MCF 10A (cell line): ENCODE results near the gene MUC4. TPM values are rescaled to one million over a fixed set of nuclear protein-coding genes. Genes with fewer than 3 reads are reported as not detected.

Experiments
- BruUV-seq: library from RNA; stranded (reverse); fragments of 400-500 nt; replicated peaks from 2 replicates; lab custom pipeline; 2021; lab: Mats Ljungman, UMichigan
- CTCF ChIA-PET: fragments of 300-600 bp; sonication (Branson Sonifier 250); formaldehyde crosslinking; extraction: SDS; loops from one replicate; lab custom pipeline; 2021; ENCODE audit warnings: antibody characterized with exemption, inconsistent platforms; lab: Yijun Ruan, JAX
- POLR2A ChIA-PET: fragments of 300-600, 350-650 bp; sonication (Branson Sonifier 250); formaldehyde crosslinking; extraction: SDS; loops from one replicate; lab custom pipeline; 2020; ENCODE audit warnings: antibody characterized with exemption, inconsistent platforms; lab: Yijun Ruan, JAX
- DNase-seq: peaks from one replicate; pipeline ENCODE4 v3.0.0-alpha.2; 2018; ENCODE audit not compliant: unreplicated experiment
- H3K27ac Mint-ChIP-seq: one replicate; pipeline ENCODE4 v1.8.0; 2022; ENCODE audit warnings: mild to moderate bottlenecking, low read depth, mixed read lengths; ENCODE audit not compliant: unreplicated experiment
- H3K27me3 Mint-ChIP-seq: one replicate; pipeline ENCODE4 v1.8.0; 2022; ENCODE audit warnings: mixed read lengths; ENCODE audit not compliant: insufficient read depth, unreplicated experiment
- H3K36me3 Mint-ChIP-seq: one replicate; pipeline ENCODE4 v1.8.0; 2022; ENCODE audit warnings: mild to moderate bottlenecking, moderate library complexity, mixed read lengths; ENCODE audit not compliant: insufficient read depth, unreplicated experiment
- H3K4me1 Mint-ChIP-seq: one replicate; pipeline ENCODE4 v1.8.0; 2022; ENCODE audit warnings: mixed read lengths; ENCODE audit not compliant: insufficient read depth, unreplicated experiment
- H3K4me3 Mint-ChIP-seq: one replicate; pipeline ENCODE4 v1.8.0; 2022; ENCODE audit warnings: mild to moderate bottlenecking, moderate library complexity, mixed read lengths; ENCODE audit not compliant: unreplicated experiment
- H3K9me3 Mint-ChIP-seq: one replicate; pipeline ENCODE4 v1.8.0; 2022; ENCODE audit warnings: mixed read lengths; ENCODE audit not compliant: unreplicated experiment
- intact Hi-C: fragments of 100-400 bp; cut with micrococcal nuclease; formaldehyde crosslinking; loops from 2 replicates; pipeline ENCODE4 v1.14.1; 2022
- total RNA-seq: library from RNA; stranded (reverse); gene quantifications from 2 replicates; pipeline ENCODE4 v1.2.3, GENCODE V29; 2022
- TF ChIP-seq, protein P1 (sequence below): fragments of 200-600 bp; IDR thresholded peaks from one replicate; pipeline ENCODE4 v1.8.0; 2022; ENCODE audit warnings: antibody characterized with exemption, mild to moderate bottlenecking; ENCODE audit not compliant: unreplicated experiment

The MUC4 gene
- total RNA-seq, 1 experiment from 2014 or later = not detected

DNA sequence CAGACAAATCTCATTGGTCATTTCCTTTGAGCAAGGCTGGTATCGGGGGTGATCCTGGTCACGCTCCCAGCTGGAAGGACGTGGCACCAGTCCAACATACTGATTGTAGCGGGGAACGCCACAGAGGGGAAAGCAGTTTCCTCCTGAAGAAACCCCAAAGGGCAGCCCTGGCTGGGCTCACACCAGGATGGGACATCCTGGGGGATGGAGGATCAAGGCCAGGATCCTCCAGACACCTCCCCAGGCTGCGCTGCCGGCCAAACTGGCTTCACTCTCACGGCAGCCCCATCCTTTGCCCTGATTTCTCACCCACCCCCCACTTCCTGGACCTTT is 54.3 kb downstream of the MUC4 start:
- Mint-ChIP-seq H3K4me3 (no peak overlapping the region), H3K27ac (no peak overlapping the region), H3K9me3 (no peaks in the 10 kb centered on the region), H3K27me3 (peaks cover 65% of the 10 kb centered on the region), H3K36me3 (no peaks in the 10 kb centered on the region), H3K4me1 (peaks cover 17% of the 10 kb centered on the region)
- no TSS peak for BruUV-seq
- TF ChIP-seq, protein P1, sequence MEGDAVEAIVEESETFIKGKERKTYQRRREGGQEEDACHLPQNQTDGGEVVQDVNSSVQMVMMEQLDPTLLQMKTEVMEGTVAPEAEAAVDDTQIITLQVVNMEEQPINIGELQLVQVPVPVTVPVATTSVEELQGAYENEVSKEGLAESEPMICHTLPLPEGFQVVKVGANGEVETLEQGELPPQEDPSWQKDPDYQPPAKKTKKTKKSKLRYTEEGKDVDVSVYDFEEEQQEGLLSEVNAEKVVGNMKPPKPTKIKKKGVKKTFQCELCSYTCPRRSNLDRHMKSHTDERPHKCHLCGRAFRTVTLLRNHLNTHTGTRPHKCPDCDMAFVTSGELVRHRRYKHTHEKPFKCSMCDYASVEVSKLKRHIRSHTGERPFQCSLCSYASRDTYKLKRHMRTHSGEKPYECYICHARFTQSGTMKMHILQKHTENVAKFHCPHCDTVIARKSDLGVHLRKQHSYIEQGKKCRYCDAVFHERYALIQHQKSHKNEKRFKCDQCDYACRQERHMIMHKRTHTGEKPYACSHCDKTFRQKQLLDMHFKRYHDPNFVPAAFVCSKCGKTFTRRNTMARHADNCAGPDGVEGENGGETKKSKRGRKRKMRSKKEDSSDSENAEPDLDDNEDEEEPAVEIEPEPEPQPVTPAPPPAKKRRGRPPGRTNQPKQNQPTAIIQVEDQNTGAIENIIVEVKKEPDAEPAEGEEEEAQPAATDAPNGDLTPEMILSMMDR = no peak
- ChIA-PET POLR2A (no interaction called here), CTCF (no interaction called here)
- intact Hi-C loops = no loop called here
- DNase-seq = no peak

DNA sequence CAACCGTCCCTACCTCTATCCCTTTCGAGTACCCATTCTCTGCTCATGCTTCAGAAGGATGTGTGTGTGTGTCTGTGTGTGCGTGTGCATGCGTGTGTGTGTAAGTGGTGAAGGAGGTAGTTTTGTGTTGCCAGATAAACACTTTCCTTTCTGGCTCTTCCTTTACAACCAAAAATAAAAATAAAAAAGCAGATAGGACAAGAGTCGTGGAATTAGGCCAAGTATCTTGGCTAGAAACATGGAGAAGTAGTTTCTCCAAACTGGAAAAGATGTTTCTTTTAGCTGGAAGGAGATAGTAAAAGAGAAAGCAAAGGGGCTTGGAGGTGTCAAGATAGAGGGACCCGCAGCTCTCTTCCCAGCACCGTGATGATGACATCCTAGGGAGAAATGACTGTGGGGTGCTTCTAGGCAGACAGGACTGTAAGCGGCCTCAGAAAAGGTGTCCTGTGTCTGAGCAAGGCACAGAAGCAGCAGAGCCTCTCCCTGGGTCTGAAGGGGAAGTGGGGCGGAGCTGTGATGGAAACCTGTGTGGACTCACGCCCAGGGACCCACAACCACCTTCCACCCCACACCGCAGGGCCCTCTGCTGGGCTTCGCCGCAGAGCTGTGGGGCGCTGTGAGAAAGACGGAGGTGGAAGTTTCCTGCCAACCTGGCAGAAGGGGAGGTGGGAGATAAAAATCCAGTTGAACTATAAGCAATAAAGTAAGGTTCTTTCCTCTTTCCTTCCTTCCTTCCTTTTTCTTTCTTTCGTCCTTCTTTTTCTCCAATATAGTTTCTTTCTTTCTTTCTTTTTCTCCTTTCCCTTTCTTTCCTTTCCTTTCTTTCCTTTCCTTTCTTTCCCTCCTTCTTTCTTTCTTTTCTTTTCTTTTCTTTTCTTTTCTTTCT is 55.7 kb downstream of the MUC4 start:
- H3K36me3 Mint-ChIP-seq = no peaks in the 10 kb centered on the region
- CTCF ChIA-PET = no interaction called here
- H3K27me3 Mint-ChIP-seq = peaks cover 60% of the 10 kb centered on the region
- DNase-seq = no peak
- no TSS peak for BruUV-seq
- POLR2A ChIA-PET = no interaction called here
- TF ChIP-seq, protein P1 = no peak
- H3K9me3 Mint-ChIP-seq = no peaks in the 10 kb centered on the region
- peaks cover 17% of the 10 kb centered on the region for H3K4me1 Mint-ChIP-seq
- H3K4me3 Mint-ChIP-seq = no peak overlapping the region
- intact Hi-C loops = no loop called here
- no peak overlapping the region for H3K27ac Mint-ChIP-seq

DNA sequence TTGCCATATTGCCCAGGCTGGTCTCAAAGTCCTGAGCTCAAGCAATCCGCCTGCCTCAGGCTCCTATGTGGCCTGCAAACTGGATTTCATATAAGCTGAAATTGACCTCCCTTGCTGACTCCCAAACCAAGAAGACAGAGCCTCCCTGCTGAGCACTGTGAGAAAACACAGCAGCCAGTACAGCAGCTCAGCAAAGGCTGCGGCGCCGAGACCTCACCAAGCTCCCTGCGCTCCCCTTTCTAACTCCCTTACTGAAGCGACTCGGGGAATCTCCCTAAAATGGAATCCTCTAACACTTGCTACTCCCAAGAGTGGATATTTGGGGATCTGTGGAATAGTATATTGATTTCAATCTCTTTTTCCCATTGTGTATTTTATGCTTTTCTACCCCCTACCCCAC is 56.3 kb downstream of the MUC4 start:
- H3K27me3 Mint-ChIP-seq = peaks cover 54% of the 10 kb centered on the region
- H3K36me3 Mint-ChIP-seq = no peaks in the 10 kb centered on the region
- ChIA-PET CTCF (interaction anchor here (0.6 kb wide), 1 partner anchor 104 kb away, joined by 3 read pairs; no protein-coding TSS in a partner anchor), POLR2A (no interaction called here)
- intact Hi-C loops = no loop called here
- H3K4me3 Mint-ChIP-seq = no peak overlapping the region
- DNase-seq = no peak
- H3K4me1 Mint-ChIP-seq = peaks cover 17% of the 10 kb centered on the region
- H3K9me3 Mint-ChIP-seq = no peaks in the 10 kb centered on the region
- BruUV-seq = no TSS peak
- no peak overlapping the region for H3K27ac Mint-ChIP-seq
- TF ChIP-seq, protein P1 = no peak

DNA sequence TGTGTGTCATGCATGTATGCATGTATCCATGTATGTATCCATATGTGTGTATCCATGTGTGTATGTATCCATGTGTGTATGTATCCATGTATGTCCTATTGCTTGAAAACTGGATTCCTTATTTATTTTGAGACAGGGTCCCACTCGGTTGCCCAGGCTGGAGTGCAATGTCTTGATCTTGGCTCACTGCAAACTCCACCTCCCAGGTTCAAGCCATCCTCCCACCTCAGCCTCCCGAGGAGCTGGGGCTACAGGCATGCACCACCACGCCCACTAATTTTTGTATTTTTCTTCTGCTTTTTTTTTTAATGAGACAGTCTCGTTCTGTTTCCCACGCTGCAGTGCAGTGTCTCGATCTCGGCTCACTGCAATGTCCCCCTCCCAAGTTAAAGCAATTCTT is 56.8 kb downstream of the MUC4 start:
- intact Hi-C loops = no loop called here
- Mint-ChIP-seq H3K4me1 (peaks cover 17% of the 10 kb centered on the region), H3K27ac (no peak overlapping the region), H3K9me3 (no peaks in the 10 kb centered on the region), H3K36me3 (no peaks in the 10 kb centered on the region), H3K27me3 (peaks cover 49% of the 10 kb centered on the region), H3K4me3 (no peak overlapping the region)
- CTCF ChIA-PET = interaction anchor here (0.6 kb wide), 1 partner anchor 104 kb away, joined by 3 read pairs; no protein-coding TSS in a partner anchor
- DNase-seq = no peak
- POLR2A ChIA-PET = no interaction called here
- no TSS peak for BruUV-seq
- TF ChIP-seq, protein P1 = no peak
